OCI-LY1 (cell line): ENCODE measurements around the gene PRR33.

ENCODE experiments used
- EZH2 ChIP-seq: fragments of 200-600 bp; sonication (generic), shearing (Covaris generic); IDR thresholded peaks from 2 replicates; pipeline ENCODE4 v1.8.0; 2017; ENCODE audit warnings: borderline replicate concordance, mixed run types, mild to moderate bottlenecking, antibody characterized with exemption, low read length, moderate library complexity, mixed read lengths
- TF ChIP-seq, protein P1 (sequence below): fragments of 200-600 bp; sonication (generic), shearing (Covaris generic); IDR thresholded peaks from 2 replicates; pipeline ENCODE4 v1.5.1; 2017; ENCODE audit warnings: mild to moderate bottlenecking, antibody characterized with exemption, low read length, moderate library complexity, mixed read lengths

DNA sequence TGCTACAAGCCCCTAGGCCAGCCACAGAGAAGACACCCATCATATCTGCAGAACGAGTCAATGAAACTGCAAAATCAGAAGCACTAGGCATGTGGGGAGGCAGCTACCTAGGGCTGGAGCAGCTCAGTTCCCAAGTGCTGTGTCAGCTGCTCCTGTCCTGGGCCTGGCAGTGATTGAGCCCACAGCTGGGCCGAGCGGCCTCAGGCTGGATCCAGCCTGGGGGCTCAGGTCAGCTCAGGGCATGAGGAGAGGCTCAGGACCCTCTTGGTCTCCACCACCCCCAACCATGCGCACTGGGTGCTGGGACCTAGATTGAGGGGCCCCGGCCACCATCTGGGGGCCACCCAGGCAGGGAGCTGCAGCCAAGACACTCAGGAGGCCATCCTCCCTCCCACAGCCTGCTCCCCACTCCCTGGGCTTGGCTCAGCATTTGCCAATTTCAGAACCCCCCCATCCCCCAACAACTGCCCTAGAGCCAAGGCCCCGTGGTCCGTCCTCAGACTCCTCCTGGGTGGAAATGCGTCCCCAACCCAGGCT lies 25.4 kb upstream of the PRR33 start:
- TF ChIP-seq, protein P1, sequence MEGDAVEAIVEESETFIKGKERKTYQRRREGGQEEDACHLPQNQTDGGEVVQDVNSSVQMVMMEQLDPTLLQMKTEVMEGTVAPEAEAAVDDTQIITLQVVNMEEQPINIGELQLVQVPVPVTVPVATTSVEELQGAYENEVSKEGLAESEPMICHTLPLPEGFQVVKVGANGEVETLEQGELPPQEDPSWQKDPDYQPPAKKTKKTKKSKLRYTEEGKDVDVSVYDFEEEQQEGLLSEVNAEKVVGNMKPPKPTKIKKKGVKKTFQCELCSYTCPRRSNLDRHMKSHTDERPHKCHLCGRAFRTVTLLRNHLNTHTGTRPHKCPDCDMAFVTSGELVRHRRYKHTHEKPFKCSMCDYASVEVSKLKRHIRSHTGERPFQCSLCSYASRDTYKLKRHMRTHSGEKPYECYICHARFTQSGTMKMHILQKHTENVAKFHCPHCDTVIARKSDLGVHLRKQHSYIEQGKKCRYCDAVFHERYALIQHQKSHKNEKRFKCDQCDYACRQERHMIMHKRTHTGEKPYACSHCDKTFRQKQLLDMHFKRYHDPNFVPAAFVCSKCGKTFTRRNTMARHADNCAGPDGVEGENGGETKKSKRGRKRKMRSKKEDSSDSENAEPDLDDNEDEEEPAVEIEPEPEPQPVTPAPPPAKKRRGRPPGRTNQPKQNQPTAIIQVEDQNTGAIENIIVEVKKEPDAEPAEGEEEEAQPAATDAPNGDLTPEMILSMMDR = no peak
- TF ChIP-seq EZH2 = no peak
